ENCODE measurements around the gene ING5. TPM values are rescaled to one million over a fixed set of nuclear protein-coding genes. Genes with fewer than 3 reads are reported as not detected.

Gene ING5
- total RNA-seq, 6 experiments from 2014 or later: 18.7 to 20.0 (median 19.5) TPM

DNA sequence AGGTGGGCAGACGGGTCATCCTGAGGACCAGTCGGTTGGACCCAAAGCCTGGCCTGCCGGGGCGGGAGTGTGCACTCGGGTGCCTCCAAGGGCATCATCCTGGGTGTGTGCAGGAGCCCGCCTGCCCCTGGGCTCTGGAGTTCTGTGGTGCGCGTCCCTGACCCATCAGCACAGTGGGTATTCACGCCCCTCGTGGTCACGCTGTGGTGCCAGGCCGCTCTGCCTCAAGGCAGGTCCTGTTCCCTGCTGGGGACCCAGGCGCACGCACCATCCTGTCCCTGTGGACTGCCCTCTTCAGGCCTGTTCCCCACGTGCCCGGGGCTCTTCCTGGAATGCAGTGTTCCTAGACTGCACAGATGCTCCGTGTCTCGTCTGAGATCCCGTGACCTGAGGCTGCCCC lies 18.3 kb downstream of the ING5 start:
- no peak for DNase-seq
- Mint-ChIP-seq H3K27ac (no peak overlapping the region), H3K36me3 (ENCODE audit: low read depth) (peaks cover 33% of the 10 kb centered on the region), H3K4me3 (no peak overlapping the region), H3K9me3 (no peaks in the 10 kb centered on the region; the same call in 1 of the 2 replicates), H3K27me3 (ENCODE audit: insufficient read depth) (peaks cover 3% of the 10 kb centered on the region; the same call in 1 of the 2 replicates), H3K4me1 (ENCODE audit: low read depth) (no peaks in the 10 kb centered on the region)
- TF ChIP-seq, protein P1, sequence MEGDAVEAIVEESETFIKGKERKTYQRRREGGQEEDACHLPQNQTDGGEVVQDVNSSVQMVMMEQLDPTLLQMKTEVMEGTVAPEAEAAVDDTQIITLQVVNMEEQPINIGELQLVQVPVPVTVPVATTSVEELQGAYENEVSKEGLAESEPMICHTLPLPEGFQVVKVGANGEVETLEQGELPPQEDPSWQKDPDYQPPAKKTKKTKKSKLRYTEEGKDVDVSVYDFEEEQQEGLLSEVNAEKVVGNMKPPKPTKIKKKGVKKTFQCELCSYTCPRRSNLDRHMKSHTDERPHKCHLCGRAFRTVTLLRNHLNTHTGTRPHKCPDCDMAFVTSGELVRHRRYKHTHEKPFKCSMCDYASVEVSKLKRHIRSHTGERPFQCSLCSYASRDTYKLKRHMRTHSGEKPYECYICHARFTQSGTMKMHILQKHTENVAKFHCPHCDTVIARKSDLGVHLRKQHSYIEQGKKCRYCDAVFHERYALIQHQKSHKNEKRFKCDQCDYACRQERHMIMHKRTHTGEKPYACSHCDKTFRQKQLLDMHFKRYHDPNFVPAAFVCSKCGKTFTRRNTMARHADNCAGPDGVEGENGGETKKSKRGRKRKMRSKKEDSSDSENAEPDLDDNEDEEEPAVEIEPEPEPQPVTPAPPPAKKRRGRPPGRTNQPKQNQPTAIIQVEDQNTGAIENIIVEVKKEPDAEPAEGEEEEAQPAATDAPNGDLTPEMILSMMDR (IDR thresholded peaks at IDR 0.05): no peak

DNA sequence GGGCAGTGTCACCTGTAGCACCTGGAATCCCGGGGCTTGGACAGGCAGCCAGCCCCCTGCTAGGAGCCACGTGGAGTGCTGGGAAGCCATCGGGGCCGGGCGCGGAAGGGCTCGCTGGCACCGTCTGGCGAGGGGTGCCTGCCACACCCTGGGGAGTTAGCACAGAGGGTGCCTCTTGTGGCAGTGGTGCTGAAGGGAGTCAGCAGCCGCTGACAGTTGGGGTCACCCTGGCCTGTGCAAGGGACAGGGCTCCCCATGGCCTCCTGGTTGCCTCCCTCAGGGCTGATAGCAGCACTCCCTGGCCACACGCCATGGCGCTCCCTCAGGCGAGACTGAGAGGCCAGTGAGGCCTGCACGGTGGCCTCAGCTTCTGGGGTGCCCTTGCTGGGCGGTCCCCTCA lies 18.7 kb downstream of the ING5 start:
- H3K36me3 Mint-ChIP-seq (ENCODE audit: low read depth): peaks cover 33% of the 10 kb centered on the region
- peaks cover 3% of the 10 kb centered on the region; the same call in 1 of the 2 replicates for H3K27me3 Mint-ChIP-seq (ENCODE audit: insufficient read depth)
- no peak for DNase-seq
- TF ChIP-seq, protein P1 (IDR thresholded peaks at IDR 0.05): no peak
- H3K27ac Mint-ChIP-seq: no peak overlapping the region
- no peaks in the 10 kb centered on the region for H3K4me1 Mint-ChIP-seq (ENCODE audit: low read depth)
- no peaks in the 10 kb centered on the region; the same call in 1 of the 2 replicates for H3K9me3 Mint-ChIP-seq
- no peak overlapping the region for H3K4me3 Mint-ChIP-seq

DNA sequence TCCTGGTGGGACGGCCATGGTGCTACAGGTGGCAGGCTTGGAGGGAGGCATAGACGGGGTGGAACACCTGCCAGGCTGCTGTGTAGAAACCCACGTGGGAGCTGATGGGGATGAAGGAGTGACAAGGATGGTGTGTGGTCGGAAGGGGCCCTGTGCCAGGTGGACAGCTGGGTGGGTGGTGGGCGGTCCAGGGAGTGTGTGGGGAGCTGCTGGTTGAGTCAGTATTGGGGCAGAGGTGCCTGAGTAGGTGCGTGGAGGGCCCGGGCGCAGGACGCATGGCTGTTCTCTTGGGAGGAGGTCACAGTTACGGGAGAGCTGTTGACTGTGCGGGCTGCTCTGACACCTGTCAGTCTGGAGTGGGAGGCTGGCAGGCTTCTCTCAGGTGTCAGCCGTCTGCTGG lies 20.0 kb downstream of the ING5 start:
- no peak overlapping the region for H3K4me3 Mint-ChIP-seq
- no peaks in the 10 kb centered on the region; the same call in 1 of the 2 replicates for H3K9me3 Mint-ChIP-seq
- H3K4me1 Mint-ChIP-seq (ENCODE audit: low read depth): no peaks in the 10 kb centered on the region
- no peak overlapping the region for H3K27ac Mint-ChIP-seq
- peaks cover 33% of the 10 kb centered on the region for H3K36me3 Mint-ChIP-seq (ENCODE audit: low read depth)
- TF ChIP-seq, protein P1 (IDR thresholded peaks at IDR 0.05): no peak
- H3K27me3 Mint-ChIP-seq (ENCODE audit: insufficient read depth): peaks cover 3% of the 10 kb centered on the region; the same call in 1 of the 2 replicates
- DNase-seq: no peak

DNA sequence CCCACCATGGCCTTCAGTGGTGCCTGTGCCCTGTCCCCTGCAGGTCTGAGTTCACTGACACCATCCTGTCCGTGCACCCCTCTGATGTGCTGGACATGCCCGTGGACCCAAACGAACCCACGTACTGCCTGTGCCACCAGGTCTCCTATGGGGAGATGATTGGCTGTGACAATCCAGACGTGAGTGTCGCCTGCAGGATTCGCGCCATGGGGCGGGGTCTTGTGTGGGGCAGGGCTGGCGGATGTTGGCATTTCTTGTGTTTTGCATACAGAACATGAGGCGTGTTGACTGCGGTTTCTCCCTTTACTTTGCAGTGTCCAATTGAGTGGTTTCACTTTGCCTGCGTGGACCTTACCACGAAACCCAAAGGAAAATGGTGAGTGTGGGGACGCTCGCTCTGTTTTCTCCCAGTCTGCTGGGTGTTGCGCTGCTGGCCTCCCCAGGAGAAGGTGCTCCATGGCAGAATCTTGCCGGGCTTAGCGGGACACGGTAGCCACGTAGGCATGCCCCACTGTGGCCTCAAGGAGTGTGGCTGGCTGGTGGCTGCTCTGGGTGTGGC lies 21.1 kb downstream of the ING5 start:
- H3K4me3 Mint-ChIP-seq: no peak overlapping the region
- peaks cover 33% of the 10 kb centered on the region for H3K36me3 Mint-ChIP-seq (ENCODE audit: low read depth)
- no peak overlapping the region for H3K27ac Mint-ChIP-seq
- DNase-seq: no peak
- no peaks in the 10 kb centered on the region; the same call in 1 of the 2 replicates for H3K9me3 Mint-ChIP-seq
- H3K27me3 Mint-ChIP-seq (ENCODE audit: insufficient read depth): peaks cover 3% of the 10 kb centered on the region; the same call in 1 of the 2 replicates
- TF ChIP-seq, protein P1 (IDR thresholded peaks at IDR 0.05): no peak
- no peaks in the 10 kb centered on the region for H3K4me1 Mint-ChIP-seq (ENCODE audit: low read depth)

DNA sequence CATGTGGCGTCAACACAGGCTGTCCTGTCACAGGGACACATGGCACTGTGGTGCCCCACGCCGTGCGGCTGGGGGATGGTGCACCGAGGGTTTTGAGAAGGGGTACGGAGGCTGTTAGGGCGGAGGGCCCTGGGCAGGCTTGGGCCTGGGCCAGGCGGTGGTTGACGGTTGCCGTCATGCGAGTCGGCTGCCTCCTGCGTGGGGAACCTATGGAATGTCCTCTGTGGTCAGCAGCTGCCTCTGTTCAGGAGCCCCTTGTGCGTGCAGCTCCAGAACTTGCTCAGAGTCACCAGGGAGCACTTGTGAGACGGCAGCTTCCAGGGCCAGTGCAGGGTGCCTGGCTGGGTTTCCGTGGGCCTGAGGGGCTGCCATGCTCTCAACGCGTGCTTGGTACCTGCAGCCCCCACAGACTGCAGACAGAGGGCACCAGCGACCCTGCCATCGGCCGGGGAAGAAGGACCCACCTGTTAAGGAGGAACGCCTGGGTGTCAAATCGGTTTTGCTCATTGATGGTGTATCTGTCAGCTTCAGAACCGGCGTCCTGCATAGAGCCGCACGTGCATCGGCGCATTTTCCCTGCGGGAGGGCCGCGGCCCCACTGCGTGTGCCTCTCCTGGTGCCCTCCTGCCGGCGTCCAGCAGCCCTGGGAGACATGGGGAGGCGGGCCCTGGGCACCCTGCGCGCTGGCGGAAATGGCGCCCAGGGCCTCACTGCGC lies 22.6 kb downstream of the ING5 start:
- no peak for DNase-seq
- Mint-ChIP-seq H3K36me3 (ENCODE audit: low read depth) (peaks cover 33% of the 10 kb centered on the region), H3K9me3 (no peaks in the 10 kb centered on the region; the same call in 1 of the 2 replicates), H3K4me3 (no peak overlapping the region), H3K27ac (no peak overlapping the region), H3K4me1 (ENCODE audit: low read depth) (no peaks in the 10 kb centered on the region), H3K27me3 (ENCODE audit: insufficient read depth) (peaks cover 3% of the 10 kb centered on the region; the same call in 1 of the 2 replicates)
- TF ChIP-seq, protein P1 (IDR thresholded peaks at IDR 0.05): peak; percentile 36; the same call in 1 of the 2 replicates
